ENCODE results near the gene RECQL. TPM values are rescaled to one million over a fixed set of nuclear protein-coding genes. Genes with fewer than 3 reads are reported as not detected.

RECQL gene
- total RNA-seq, 1 experiment from 2014 or later: 21.3 TPM

DNA sequence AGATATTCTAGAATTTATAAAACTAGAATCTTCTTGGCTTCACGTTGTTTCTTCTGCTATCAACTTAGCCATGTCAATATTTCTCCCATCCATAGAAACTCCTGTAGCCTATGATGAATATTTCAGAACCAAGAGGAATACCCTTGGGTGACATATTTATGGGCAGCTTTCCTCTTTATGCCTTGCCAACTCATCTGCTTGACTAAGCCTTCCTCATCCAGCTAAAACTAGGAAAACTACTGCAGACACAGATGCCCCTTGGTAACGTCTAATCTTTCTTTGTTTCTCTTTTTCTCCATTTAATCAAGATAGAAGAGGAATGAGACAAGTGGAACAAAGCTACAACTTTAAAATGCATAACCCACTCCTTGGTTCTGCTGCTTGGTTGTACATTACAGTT lies 6.4 kb upstream of the RECQL start:
- H3K27ac ChIP-seq (ENCODE audit: low read depth, low read length): no peak overlapping the region
- TF ChIP-seq TCF7L2 (IDR thresholded peaks at IDR 0.05; ENCODE audit: borderline replicate concordance, extremely low read depth, insufficient read depth, insufficient read length) (no peak), SIN3A (IDR thresholded peaks at IDR 0.05; ENCODE audit: low read depth) (no peak), POLR2AphosphoS5 (IDR thresholded peaks at IDR 0.05; ENCODE audit: low read depth, low read length) (no peak), YY1 (IDR thresholded peaks at IDR 0.05; ENCODE audit: extremely low read depth, insufficient replicate concordance, low read depth, low read length) (no peak), POLR2A (IDR thresholded peaks at IDR 0.05; ENCODE audit: borderline replicate concordance, extremely low read depth, insufficient read depth, insufficient read length) (no peak)
- no TSS peak for BruUV-seq (replicated peaks)
- ATAC-seq: no peak
- H4K20me1 ChIP-seq (ENCODE audit: insufficient read depth): no peaks in the 10 kb centered on the region
- intact Hi-C loops (cut with micrococcal nuclease): no loop called here
- no peaks in the 10 kb centered on the region for H3K27me3 ChIP-seq (ENCODE audit: insufficient read depth, low read length)
- no peak overlapping the region for H3K4me3 ChIP-seq (replicated peaks in 1 of 2; ENCODE audit: low read depth in 1 of 2, low read length in 2 of 2)
- H3K9ac ChIP-seq (ENCODE audit: low read length): no peak overlapping the region
- RAD21 ChIA-PET (ENCODE audit: low non-redundant PET in 1 of 2, low total read pairs in 2 of 2, uncharacterized antibody in 2 of 2, unreplicated experiment in 2 of 2): no interaction called here
- CTCF ChIA-PET: no interaction called here
- POLR2A ChIA-PET: no interaction called here
- H3K9me3 ChIP-seq (ENCODE audit: control insufficient read depth in 1 of 2, insufficient read depth in 1 of 2, low read depth in 1 of 2, low read length in 2 of 2): no peaks in the 10 kb centered on the region
- H2AFZ ChIP-seq (ENCODE audit: low read depth, low read length, poor library complexity, severe bottlenecking): no peak overlapping the region
- peaks cover 0 to 5% of the 10 kb centered on the region in 2 experiments; a peak in 1 of 4 replicates for H3K36me3 ChIP-seq (ENCODE audit: control insufficient read depth in 1 of 2, insufficient read depth in 2 of 2, low read length in 2 of 2)
- peaks cover 2% of the 10 kb centered on the region in 2 experiments; a peak in 3 of 4 replicates for H3K4me1 ChIP-seq (ENCODE audit: control insufficient read depth in 1 of 2, insufficient read depth in 2 of 2, low read length in 2 of 2)
- DNase-seq (ENCODE audit: low read depth, low spot score): no peak
- H3K9me2 ChIP-seq (ENCODE audit: insufficient read depth): no peaks in the 10 kb centered on the region
- no peak overlapping the region for H3K4me2 ChIP-seq (ENCODE audit: low read length)
- H3K79me2 ChIP-seq (ENCODE audit: insufficient read depth, low read length): peaks cover 70% of the 10 kb centered on the region

- intact Hi-C loops (cut with micrococcal nuclease): no loop called here
- ATAC-seq: no peak
- peaks cover 85% of the 10 kb centered on the region for H3K79me2 ChIP-seq (ENCODE audit: insufficient read depth, low read length)
These were observed 4.5 kb upstream of the RECQL start for GRCh38 chr12:21505888-21506287.

More at GRCh38 chr12:21505888-21506287, 4.5 kb upstream of the RECQL start:
- TF ChIP-seq SIN3A (IDR thresholded peaks at IDR 0.05; ENCODE audit: low read depth) (no peak), CBX3 (IDR thresholded peaks at IDR 0.05; ENCODE audit: low read depth) (no peak), SRF (IDR thresholded peaks at IDR 0.05; ENCODE audit: low read depth) (no peak), ZFX (IDR thresholded peaks at IDR 0.05) (no peak), ELF1 (IDR thresholded peaks at IDR 0.05; ENCODE audit: borderline replicate concordance, low read depth) (no peak), EGR1 (IDR thresholded peaks at IDR 0.05; ENCODE audit: low read depth) (no peak), EZH2phosphoT487 (IDR thresholded peaks at IDR 0.05; ENCODE audit: borderline replicate concordance) (no peak), RAD21 (IDR thresholded peaks at IDR 0.05; ENCODE audit: low read depth) (no peak), SP1 (IDR thresholded peaks at IDR 0.05; ENCODE audit: low read depth) (no peak), YY1 (IDR thresholded peaks at IDR 0.05; ENCODE audit: extremely low read depth, insufficient replicate concordance, low read depth, low read length) (no peak), FOSL1 (IDR thresholded peaks at IDR 0.05; ENCODE audit: low read depth) (no peak), ZNF274 (IDR thresholded peaks at IDR 0.05; ENCODE audit: low read depth, low read length) (no peak)
- TF ChIP-seq, protein P1, sequence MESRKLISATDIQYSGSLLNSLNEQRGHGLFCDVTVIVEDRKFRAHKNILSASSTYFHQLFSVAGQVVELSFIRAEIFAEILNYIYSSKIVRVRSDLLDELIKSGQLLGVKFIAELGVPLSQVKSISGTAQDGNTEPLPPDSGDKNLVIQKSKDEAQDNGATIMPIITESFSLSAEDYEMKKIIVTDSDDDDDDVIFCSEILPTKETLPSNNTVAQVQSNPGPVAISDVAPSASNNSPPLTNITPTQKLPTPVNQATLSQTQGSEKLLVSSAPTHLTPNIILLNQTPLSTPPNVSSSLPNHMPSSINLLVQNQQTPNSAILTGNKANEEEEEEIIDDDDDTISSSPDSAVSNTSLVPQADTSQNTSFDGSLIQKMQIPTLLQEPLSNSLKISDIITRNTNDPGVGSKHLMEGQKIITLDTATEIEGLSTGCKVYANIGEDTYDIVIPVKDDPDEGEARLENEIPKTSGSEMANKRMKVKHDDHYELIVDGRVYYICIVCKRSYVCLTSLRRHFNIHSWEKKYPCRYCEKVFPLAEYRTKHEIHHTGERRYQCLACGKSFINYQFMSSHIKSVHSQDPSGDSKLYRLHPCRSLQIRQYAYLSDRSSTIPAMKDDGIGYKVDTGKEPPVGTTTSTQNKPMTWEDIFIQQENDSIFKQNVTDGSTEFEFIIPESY (IDR thresholded peaks at IDR 0.05; ENCODE audit: extremely low read depth, insufficient replicate concordance, low read length): no peak
- TF ChIP-seq, protein P2, sequence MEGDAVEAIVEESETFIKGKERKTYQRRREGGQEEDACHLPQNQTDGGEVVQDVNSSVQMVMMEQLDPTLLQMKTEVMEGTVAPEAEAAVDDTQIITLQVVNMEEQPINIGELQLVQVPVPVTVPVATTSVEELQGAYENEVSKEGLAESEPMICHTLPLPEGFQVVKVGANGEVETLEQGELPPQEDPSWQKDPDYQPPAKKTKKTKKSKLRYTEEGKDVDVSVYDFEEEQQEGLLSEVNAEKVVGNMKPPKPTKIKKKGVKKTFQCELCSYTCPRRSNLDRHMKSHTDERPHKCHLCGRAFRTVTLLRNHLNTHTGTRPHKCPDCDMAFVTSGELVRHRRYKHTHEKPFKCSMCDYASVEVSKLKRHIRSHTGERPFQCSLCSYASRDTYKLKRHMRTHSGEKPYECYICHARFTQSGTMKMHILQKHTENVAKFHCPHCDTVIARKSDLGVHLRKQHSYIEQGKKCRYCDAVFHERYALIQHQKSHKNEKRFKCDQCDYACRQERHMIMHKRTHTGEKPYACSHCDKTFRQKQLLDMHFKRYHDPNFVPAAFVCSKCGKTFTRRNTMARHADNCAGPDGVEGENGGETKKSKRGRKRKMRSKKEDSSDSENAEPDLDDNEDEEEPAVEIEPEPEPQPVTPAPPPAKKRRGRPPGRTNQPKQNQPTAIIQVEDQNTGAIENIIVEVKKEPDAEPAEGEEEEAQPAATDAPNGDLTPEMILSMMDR (IDR thresholded peaks at IDR 0.05 in 2 of 3, conservative IDR thresholded peaks at IDR 0.05 in 1 of 3; ENCODE audit: borderline replicate concordance in 1 of 3, insufficient read depth in 1 of 3, low read depth in 2 of 3, low read length in 2 of 3): no peak
- no peak overlapping the region for H3K27ac ChIP-seq (ENCODE audit: low read depth, low read length)
- no peak overlapping the region for H2AFZ ChIP-seq (ENCODE audit: low read depth, low read length, poor library complexity, severe bottlenecking)
- H3K27me3 ChIP-seq (ENCODE audit: insufficient read depth, low read length): no peaks in the 10 kb centered on the region
- ChIA-PET CTCF (no interaction called here), POLR2A (no interaction called here), RAD21 (ENCODE audit: low non-redundant PET in 1 of 2, low total read pairs in 2 of 2, uncharacterized antibody in 2 of 2, unreplicated experiment in 2 of 2) (no interaction called here)
- H3K4me2 ChIP-seq (ENCODE audit: low read length): no peak overlapping the region
- no peaks in the 10 kb centered on the region for H3K9me2 ChIP-seq (ENCODE audit: insufficient read depth)
- no TSS peak for BruUV-seq (replicated peaks)
- H3K4me1 ChIP-seq (ENCODE audit: control insufficient read depth in 1 of 2, insufficient read depth in 2 of 2, low read length in 2 of 2): peaks cover 6 to 10% of the 10 kb centered on the region in 2 experiments; a peak in 3 of 4 replicates
- H3K9me3 ChIP-seq (ENCODE audit: control insufficient read depth in 1 of 2, insufficient read depth in 1 of 2, low read depth in 1 of 2, low read length in 2 of 2): no peaks in the 10 kb centered on the region
- no peak overlapping the region for H3K9ac ChIP-seq (ENCODE audit: low read length)
- no peaks in the 10 kb centered on the region for H4K20me1 ChIP-seq (ENCODE audit: insufficient read depth)
- DNase-seq (ENCODE audit: low read depth, low spot score): no peak
- H3K36me3 ChIP-seq (ENCODE audit: control insufficient read depth in 1 of 2, insufficient read depth in 2 of 2, low read length in 2 of 2): peaks cover 0 to 5% of the 10 kb centered on the region in 2 experiments; a peak in 1 of 4 replicates
- H3K4me3 ChIP-seq (replicated peaks in 1 of 2; ENCODE audit: low read depth in 1 of 2, low read length in 2 of 2): no peak overlapping the region

Measured in HCT116 (cell line).